GM10847 (cell line): ENCODE results near the gene CNTRL.

ENCODE experiments used
- POLR2A ChIP-seq: IDR thresholded peaks from 2 replicates; pipeline ENCODE4 v1.6.1; 2011; ENCODE audit not compliant: insufficient read length; ENCODE audit errors: extremely low read depth

The CNTRL gene

DNA sequence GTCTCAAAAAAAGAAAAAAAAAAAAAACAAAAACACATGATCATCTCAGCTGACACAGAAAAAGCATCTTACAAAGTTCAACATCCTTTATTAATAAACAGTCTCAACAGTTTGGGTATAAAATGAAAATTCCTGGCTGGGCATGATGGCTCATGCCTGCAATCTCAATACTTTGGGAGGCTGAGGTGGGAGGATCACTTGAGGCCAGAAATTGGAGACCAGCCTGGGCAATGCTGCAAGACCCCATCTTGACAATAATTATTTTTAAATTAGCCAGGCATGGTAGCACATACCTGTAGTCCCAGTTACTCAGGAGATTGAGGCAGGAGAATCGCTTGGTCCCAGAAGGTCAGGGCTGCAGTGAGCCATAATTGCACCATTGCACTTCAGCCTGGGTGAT is 7.9 kb upstream of the CNTRL start:
- TF ChIP-seq POLR2A, result no peak

GRCh38 chr9:121067640-121068039 is 7.1 kb upstream of the CNTRL start:
- TF ChIP-seq POLR2A, result no peak

GRCh38 chr9:121069396-121069795 is 5.4 kb upstream of the CNTRL start:
- no peak for TF ChIP-seq POLR2A

DNA sequence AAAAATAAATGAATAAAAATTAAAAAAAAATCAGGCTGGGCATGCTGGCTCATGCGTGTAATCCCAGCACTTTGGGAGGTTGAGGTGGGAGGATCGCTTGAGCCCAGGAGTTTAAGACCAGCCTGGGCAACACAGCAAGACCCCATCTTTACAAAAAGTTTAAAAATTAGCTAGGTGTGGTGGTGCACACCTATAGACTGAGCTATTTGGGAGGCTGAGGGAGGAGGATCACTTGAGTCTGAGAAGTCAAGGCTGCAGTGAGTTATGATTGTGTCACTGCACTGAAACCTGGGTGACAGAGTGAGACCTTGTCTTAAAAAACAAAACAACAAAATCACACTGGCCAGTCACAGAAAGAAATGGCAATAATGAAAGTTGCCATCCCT is 3.4 kb upstream of the CNTRL start:
- no peak for TF ChIP-seq POLR2A

GRCh38 chr9:121071756-121072421 is 2.9 kb upstream of the CNTRL start:
- TF ChIP-seq POLR2A, result no peak

GRCh38 chr9:121073038-121073437 is 1.7 kb upstream of the CNTRL start:
- TF ChIP-seq POLR2A, result no peak

DNA sequence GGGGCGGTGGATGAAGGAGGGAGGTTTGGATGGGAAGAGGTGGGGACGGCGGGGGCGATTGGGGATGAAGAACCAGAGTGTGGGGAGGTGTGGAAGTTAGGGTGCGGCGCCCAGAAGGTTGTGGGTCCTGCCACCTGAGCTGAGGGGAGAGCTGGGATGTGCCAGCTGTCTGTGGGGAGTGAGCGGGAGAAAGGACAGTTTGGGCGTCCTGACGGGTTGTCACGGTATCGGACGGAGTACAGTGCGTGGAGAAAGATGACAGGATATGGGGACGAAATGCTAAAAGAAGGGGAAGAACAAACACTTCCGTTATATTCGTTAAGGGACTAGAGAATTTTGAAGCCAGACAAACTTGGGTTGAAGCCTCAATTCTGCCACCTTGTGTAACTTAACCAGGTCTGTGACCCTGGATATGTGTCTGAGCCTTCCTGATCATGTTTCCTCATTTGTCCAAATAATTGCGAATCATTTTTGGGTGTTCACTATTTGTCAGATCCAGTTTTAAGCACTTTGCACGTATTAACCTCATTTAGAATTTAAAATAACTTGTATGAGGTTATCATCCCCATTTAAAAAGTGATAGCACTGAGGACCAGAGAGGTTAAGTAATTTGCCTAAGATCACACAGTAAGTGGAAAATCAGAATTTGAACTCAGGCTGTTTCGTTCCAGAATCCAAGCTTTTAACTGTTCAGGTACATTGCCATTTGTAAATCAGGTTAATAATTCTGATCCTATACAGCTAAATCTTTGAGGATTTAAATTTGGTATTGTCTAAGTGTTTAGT is 689 bp downstream of the CNTRL start:
- no peak for TF ChIP-seq POLR2A

GRCh38 chr9:121082075-121082474 is 7.3 kb downstream of the CNTRL start:
- TF ChIP-seq POLR2A, result no peak

GRCh38 chr9:121085661-121086060 is 10.9 kb downstream of the CNTRL start:
- TF ChIP-seq POLR2A, result no peak

GRCh38 chr9:121088576-121088975 is 13.8 kb downstream of the CNTRL start:
- TF ChIP-seq POLR2A, result no peak

GRCh38 chr9:121095057-121095456 is 20.3 kb downstream of the CNTRL start:
- TF ChIP-seq POLR2A, result no peak

DNA sequence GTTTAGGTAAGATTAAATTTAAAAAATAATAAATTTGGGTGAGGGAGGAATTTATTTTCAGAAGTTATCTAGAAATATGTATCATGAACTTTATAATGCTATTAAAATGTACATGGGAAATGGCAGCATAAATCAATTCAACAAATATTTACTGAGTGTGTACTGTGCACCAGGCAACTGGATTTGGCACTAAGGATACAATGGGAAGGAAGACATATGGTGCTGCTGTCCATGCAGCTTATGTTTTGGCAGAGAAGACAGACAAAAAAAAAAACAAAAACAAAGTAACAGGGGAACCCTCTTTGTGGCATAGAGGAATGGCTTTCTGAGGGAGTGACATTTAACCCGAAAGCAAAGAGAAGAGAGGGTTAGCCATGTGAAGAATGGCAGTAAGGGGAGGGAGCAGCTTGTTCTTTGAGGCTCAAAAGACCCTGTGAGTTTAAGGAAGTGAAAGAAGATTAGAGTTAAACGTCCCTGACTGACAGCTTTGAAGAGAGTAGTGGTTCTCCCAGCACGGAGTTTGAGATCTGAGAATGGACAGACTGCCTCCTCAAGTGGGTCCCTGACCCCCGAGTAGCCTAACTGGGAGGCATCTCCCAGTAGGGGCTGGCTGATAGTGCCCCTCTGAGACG is 23.9 kb downstream of the CNTRL start:
- no peak for TF ChIP-seq POLR2A

DNA sequence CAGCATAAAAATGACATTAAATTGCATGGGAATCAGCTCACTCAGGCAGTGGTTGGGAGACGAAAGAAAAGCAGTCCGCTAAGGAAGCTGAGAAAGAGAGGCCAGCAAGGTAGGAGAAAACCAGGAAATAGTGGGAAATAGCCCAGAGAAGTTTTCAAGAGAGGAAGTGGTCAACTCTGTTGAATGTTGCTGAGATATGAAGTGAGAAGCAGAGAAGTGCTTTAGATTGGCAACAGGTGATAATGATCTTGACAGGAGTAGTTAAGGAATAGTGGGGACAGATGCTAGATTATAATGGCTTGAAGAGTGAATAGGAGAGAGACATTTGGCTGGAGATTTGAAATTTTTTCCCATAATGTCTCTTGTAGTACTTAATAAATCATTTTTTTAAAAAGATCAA is 30.8 kb downstream of the CNTRL start:
- TF ChIP-seq POLR2A, result no peak

DNA sequence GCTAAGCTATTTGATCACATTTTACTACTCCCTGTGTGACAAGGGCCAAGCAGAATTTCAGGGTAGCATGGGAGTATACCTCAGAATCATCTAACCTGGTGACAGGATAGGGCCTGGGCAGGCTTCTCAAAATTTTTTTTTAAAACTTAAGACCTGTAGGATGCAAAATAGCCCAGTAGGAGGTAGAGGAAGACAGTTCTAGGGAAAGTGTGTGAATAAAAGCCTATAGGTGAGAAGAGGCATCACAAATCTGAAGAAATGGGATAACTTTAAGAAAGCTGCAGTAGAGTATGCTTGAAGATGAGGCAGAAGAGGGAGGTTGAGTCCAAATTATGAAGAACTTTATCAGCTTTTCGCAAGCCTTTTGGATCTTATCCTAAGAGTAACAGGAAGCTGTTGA is 32.3 kb downstream of the CNTRL start:
- no peak for TF ChIP-seq POLR2A

GRCh38 chr9:121107881-121108280 is 33.1 kb downstream of the CNTRL start:
- TF ChIP-seq POLR2A, result no peak

GRCh38 chr9:121115466-121115865 is 40.7 kb downstream of the CNTRL start:
- no peak for TF ChIP-seq POLR2A

- no peak for TF ChIP-seq POLR2A
Measured at GRCh38 chr9:121118266-121118665, 43.5 kb downstream of the CNTRL start.

- TF ChIP-seq POLR2A, result no peak
Measured at GRCh38 chr9:121120386-121120785, 45.6 kb downstream of the CNTRL start.
